Hepatocyte (in vitro differentiated cells): ENCODE measurements around the gene UBTD1.

Experiments
- CTCF ChIP-seq: fragments of 200-600 bp; sonication (generic); IDR thresholded peaks from 2 replicates; pipeline ENCODE4 v1.5.1; 2016; ENCODE audit warnings: antibody characterized with exemption, mild to moderate bottlenecking; ENCODE audit not compliant: poor library complexity
- EZH2 ChIP-seq: fragments of 200-600 bp; sonication (generic); IDR thresholded peaks from 2 replicates; pipeline ENCODE4 v1.6.1; 2016; ENCODE audit warnings: antibody characterized with exemption, mild to moderate bottlenecking, borderline replicate concordance

- no peak for TF ChIP-seq CTCF
- no peak for TF ChIP-seq EZH2
Observed at GRCh38 chr10:97608991-97609561, 110.4 kb downstream of the UBTD1 start.
